CD4-positive, alpha-beta T cell treated with Interleukin-17A for 4 hours (primary cell): ENCODE results near the gene LUC7L.
"Not testable (repeated sequence)": the region's sequence is repeated elsewhere in the genome, so short reads cannot be mapped to it uniquely, and the experiment has no call there.

ENCODE experiments used
- DNase-seq: peaks from one replicate; pipeline ENCODE4 v3.0.0-alpha.2; 2020; ENCODE audit warnings: mixed read lengths

Gene LUC7L

GRCh38 chr16:228151-228851, 948 bp downstream of the LUC7L start:
- DNase-seq, result no peak

GRCh38 chr16:220021-220420, 9.2 kb downstream of the LUC7L start:
- no peak for DNase-seq

- DNase-seq, result no peak
These were observed 16.2 kb downstream of the LUC7L start for GRCh38 chr16:212999-213398.

GRCh38 chr16:211631-212180, 17.5 kb downstream of the LUC7L start:
- not testable (repeated sequence) for DNase-seq

- not testable (repeated sequence) for DNase-seq
These were observed 19.9 kb downstream of the LUC7L start for GRCh38 chr16:209359-209758.

GRCh38 chr16:204046-204445, 25.2 kb downstream of the LUC7L start:
- DNase-seq, result not testable (repeated sequence)

- no peak for DNase-seq
These were observed 26.0 kb downstream of the LUC7L start for GRCh38 chr16:203246-203645.

GRCh38 chr16:200388-200787, 28.9 kb downstream of the LUC7L start:
- no peak for DNase-seq

- DNase-seq, result no peak
These were observed 34.7 kb downstream of the LUC7L start for GRCh38 chr16:194516-194915.

- no peak for DNase-seq
These were observed 35.8 kb downstream of the LUC7L start for GRCh38 chr16:193441-193840.

GRCh38 chr16:192686-193085, 36.6 kb downstream of the LUC7L start:
- DNase-seq, result no peak

- no peak for DNase-seq
These were observed 37.4 kb downstream of the LUC7L start for GRCh38 chr16:191831-192230.

- no peak for DNase-seq
These were observed 39.6 kb downstream of the LUC7L start for GRCh38 chr16:189604-190186.

- DNase-seq, result peak; percentile 37
These were observed 40.6 kb downstream of the LUC7L start for GRCh38 chr16:188674-189073.

- no peak for DNase-seq
These were observed 41.9 kb downstream of the LUC7L start for GRCh38 chr16:187330-187729.

- no peak for DNase-seq
These were observed 43.6 kb downstream of the LUC7L start for GRCh38 chr16:185691-186090.

GRCh38 chr16:185213-185612, 44.0 kb downstream of the LUC7L start:
- no peak for DNase-seq

- no peak for DNase-seq
These were observed 46.2 kb downstream of the LUC7L start for GRCh38 chr16:183005-183404.

- DNase-seq, result no peak
These were observed 47.7 kb downstream of the LUC7L start for GRCh38 chr16:181565-182021.

GRCh38 chr16:180681-181564, 48.3 kb downstream of the LUC7L start:
- peak; percentile 88 for DNase-seq

- DNase-seq, result peak; percentile 52
These were observed 49.1 kb downstream of the LUC7L start, which contains the start of gene HBQ1 for GRCh38 chr16:180101-180675. Gene HBQ1 (plus strand): TSS chr16:180459. CDS start chr16:180487, 28 bp downstream.

GRCh38 chr16:179211-180092, 49.8 kb downstream of the LUC7L start:
- no peak for DNase-seq
